ENCODE measurements around the gene RDX. TPM values are rescaled to one million over a fixed set of nuclear protein-coding genes. Genes with fewer than 3 reads are reported as not detected.

RDX gene
- total and polyA plus RNA-seq, 2 of the 13 experiments (the other 11 are each of a cell fraction or from before 2014, with no cell fraction given): 20.7 to 63.1 TPM

GRCh38 chr11:110305169-110306018 is 9.0 kb upstream of the RDX start (continued):
- TF ChIP-seq RERE (CRISPR knock-in tag; IDR thresholded peaks at IDR 0.05; ENCODE audit: low read depth) (0 out of 2 replicates have a peak, but pooled peaks have one; percentile 51), MIER3 (CRISPR knock-in tag; IDR thresholded peaks at IDR 0.05; ENCODE audit: borderline replicate concordance) (no peak), ZNF431 (CRISPR knock-in tag; IDR thresholded peaks at IDR 0.05; ENCODE audit: borderline replicate concordance, low read depth) (no peak), ZFX (CRISPR knock-in tag; IDR thresholded peaks at IDR 0.05; ENCODE audit: low read depth) (no peak), EP300 (IDR thresholded peaks at IDR 0.05; ENCODE audit: low read depth in 2 of 2, low read length in 2 of 2) (peak in 1 of 2 experiments; percentile 30; a peak in 1 of 4 replicates), EP300 (CRISPR knock-in tag; IDR thresholded peaks at IDR 0.05; ENCODE audit: borderline replicate concordance) (no peak), MEF2D (CRISPR knock-in tag; IDR thresholded peaks at IDR 0.05) (no peak), MIXL1 (CRISPR knock-in tag; IDR thresholded peaks at IDR 0.05) (0 out of 2 replicates have a peak, but pooled peaks have one; percentile 51), E2F2 (CRISPR knock-in tag; IDR thresholded peaks at IDR 0.05; ENCODE audit: borderline replicate concordance) (no peak), IKZF1 (IDR thresholded peaks at IDR 0.05) (no peak), ELK4 (CRISPR knock-in tag; IDR thresholded peaks at IDR 0.05; ENCODE audit: borderline replicate concordance) (no peak), ELF4 (CRISPR knock-in tag; IDR thresholded peaks at IDR 0.05; ENCODE audit: borderline replicate concordance) (no peak), MEIS1 (CRISPR knock-in tag; IDR thresholded peaks at IDR 0.05; ENCODE audit: borderline replicate concordance) (no peak), NFIC (IDR thresholded peaks at IDR 0.05; ENCODE audit: low read length) (no peak)
- TF ChIP-seq, protein P1, sequence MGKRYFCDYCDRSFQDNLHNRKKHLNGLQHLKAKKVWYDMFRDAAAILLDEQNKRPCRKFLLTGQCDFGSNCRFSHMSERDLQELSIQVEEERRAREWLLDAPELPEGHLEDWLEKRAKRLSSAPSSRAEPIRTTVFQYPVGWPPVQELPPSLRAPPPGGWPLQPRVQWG (CRISPR knock-in tag; IDR thresholded peaks at IDR 0.05; ENCODE audit: borderline replicate concordance, low read depth): no peak
- TF ChIP-seq, protein P2, sequence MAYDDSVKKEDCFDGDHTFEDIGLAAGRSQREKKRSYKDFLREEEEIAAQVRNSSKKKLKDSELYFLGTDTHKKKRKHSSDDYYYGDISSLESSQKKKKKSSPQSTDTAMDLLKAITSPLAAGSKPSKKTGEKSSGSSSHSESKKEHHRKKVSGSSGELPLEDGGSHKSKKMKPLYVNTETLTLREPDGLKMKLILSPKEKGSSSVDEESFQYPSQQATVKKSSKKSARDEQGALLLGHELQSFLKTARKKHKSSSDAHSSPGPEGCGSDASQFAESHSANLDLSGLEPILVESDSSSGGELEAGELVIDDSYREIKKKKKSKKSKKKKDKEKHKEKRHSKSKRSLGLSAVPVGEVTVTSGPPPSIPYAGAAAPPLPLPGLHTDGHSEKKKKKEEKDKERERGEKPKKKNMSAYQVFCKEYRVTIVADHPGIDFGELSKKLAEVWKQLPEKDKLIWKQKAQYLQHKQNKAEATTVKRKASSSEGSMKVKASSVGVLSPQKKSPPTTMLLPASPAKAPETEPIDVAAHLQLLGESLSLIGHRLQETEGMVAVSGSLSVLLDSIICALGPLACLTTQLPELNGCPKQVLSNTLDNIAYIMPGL (CRISPR knock-in tag; IDR thresholded peaks at IDR 0.05; ENCODE audit: borderline replicate concordance in 1 of 2, low read depth in 1 of 2): no peak

Measured in HepG2 (cell line).